ENCODE results near the gene AGK. TPM values are rescaled to one million over a fixed set of nuclear protein-coding genes. Genes with fewer than 3 reads are reported as not detected.

AGK gene
- total RNA-seq, 4 donors from 2014 or later = 9.8 to 20.1 (median 14.9) TPM

- WGBS, 2 donors = 71 to 77% methylated on average over 4 of the region's 4 CpGs
- intact Hi-C loops (cut with DNase I; ENCODE audit: low total_unique reads) = no loop called here
- no peak for TF ChIP-seq POLR2A (IDR thresholded peaks at IDR 0.05)
- TF ChIP-seq CTCF (IDR thresholded peaks at IDR 0.05) = no peak
- no peak overlapping the region for H3K4me3 ChIP-seq (ENCODE audit: low read depth, poor library complexity, severe bottlenecking)
- no peak for DNase-seq (ENCODE audit: low spot score in 2 of 2)
These were observed 123.5 kb downstream of the AGK start for GRCh38 chr7:141674702-141675101.

GRCh38 chr7:141675436-141676215 is 124.4 kb downstream of the AGK start:
- 75 to 85% methylated on average over 6 of the region's 6 CpGs for WGBS, 2 donors
- DNase-seq (ENCODE audit: low spot score in 2 of 2) = no peak
- intact Hi-C loops (cut with DNase I; ENCODE audit: low total_unique reads) = no loop called here
- no peak for TF ChIP-seq CTCF (IDR thresholded peaks at IDR 0.05)
- no peak for TF ChIP-seq POLR2A (IDR thresholded peaks at IDR 0.05)
- H3K4me3 ChIP-seq (ENCODE audit: low read depth, poor library complexity, severe bottlenecking) = no peak overlapping the region

GRCh38 chr7:141676618-141677017 is 125.4 kb downstream of the AGK start:
- WGBS, 2 donors = 75 to 89% methylated on average over 3 of the region's 3 CpGs
- intact Hi-C loops (cut with DNase I; ENCODE audit: low total_unique reads) = no loop called here
- no peak for TF ChIP-seq CTCF (IDR thresholded peaks at IDR 0.05)
- no peak for TF ChIP-seq POLR2A (IDR thresholded peaks at IDR 0.05)
- H3K4me3 ChIP-seq (ENCODE audit: low read depth, poor library complexity, severe bottlenecking) = no peak overlapping the region
- DNase-seq (ENCODE audit: low spot score in 2 of 2) = no peak

GRCh38 chr7:141679014-141679413 is 127.8 kb downstream of the AGK start:
- no peak overlapping the region for H3K4me3 ChIP-seq (ENCODE audit: low read depth, poor library complexity, severe bottlenecking)
- no peak for DNase-seq (ENCODE audit: low spot score in 2 of 2)
- intact Hi-C loops (cut with DNase I; ENCODE audit: low total_unique reads) = no loop called here
- TF ChIP-seq POLR2A (IDR thresholded peaks at IDR 0.05) (no peak), CTCF (IDR thresholded peaks at IDR 0.05) (no peak)

GRCh38 chr7:141685285-141686023 is 134.2 kb downstream of the AGK start:
- no peak overlapping the region for H3K4me3 ChIP-seq (ENCODE audit: low read depth, poor library complexity, severe bottlenecking)
- DNase-seq (ENCODE audit: low spot score in 2 of 2) = no peak
- TF ChIP-seq CTCF (IDR thresholded peaks at IDR 0.05) = no peak
- no peak for TF ChIP-seq POLR2A (IDR thresholded peaks at IDR 0.05)
- intact Hi-C loops (cut with DNase I; ENCODE audit: low total_unique reads) = no loop called here
- WGBS, 2 donors = 88 to 93% methylated on average over 27 of the region's 27 CpGs

All from lower leg skin (tissue), 4 donors.